Measurements from ENCODE around the gene NTRK2.
A peak's percentile ranks its signal among the peaks of the same experiment; 100 is the strongest.

NTRK2 gene

GRCh38 chr9:84953252-84953773, 283.8 kb downstream of the NTRK2 start:
- TF ChIP-seq GLIS3 (CRISPR knock-in tag; IDR thresholded peaks at IDR 0.05) (no peak), CSRNP3 (CRISPR knock-in tag; IDR thresholded peaks at IDR 0.05) (no peak), TSHZ2 (CRISPR knock-in tag; IDR thresholded peaks at IDR 0.05) (no peak), ZNF565 (CRISPR knock-in tag; conservative IDR thresholded peaks at IDR 0.05; ENCODE audit: low read depth) (no peak), TOX (CRISPR knock-in tag; IDR thresholded peaks at IDR 0.05; ENCODE audit: borderline replicate concordance) (no peak), PPARA (CRISPR knock-in tag; IDR thresholded peaks at IDR 0.05; ENCODE audit: borderline replicate concordance) (no peak), BACH2 (CRISPR knock-in tag; IDR thresholded peaks at IDR 0.05; ENCODE audit: borderline replicate concordance) (no peak), POU6F1 (CRISPR knock-in tag; IDR thresholded peaks at IDR 0.05; ENCODE audit: borderline replicate concordance, low read depth) (no peak), OSR1 (CRISPR knock-in tag; IDR thresholded peaks at IDR 0.05) (no peak), PATZ1 (CRISPR knock-in tag; IDR thresholded peaks at IDR 0.05; ENCODE audit: borderline replicate concordance) (no peak), CREB5 (CRISPR knock-in tag; IDR thresholded peaks at IDR 0.05; ENCODE audit: low read depth) (no peak), ZFP3 (CRISPR knock-in tag; IDR thresholded peaks at IDR 0.05) (no peak), ZFP30 (CRISPR knock-in tag; IDR thresholded peaks at IDR 0.05) (no peak), ISL1 (CRISPR knock-in tag; IDR thresholded peaks at IDR 0.05) (no peak), ZC3H10 (CRISPR knock-in tag; IDR thresholded peaks at IDR 0.05) (no peak), ZNF8 (CRISPR knock-in tag; IDR thresholded peaks at IDR 0.05) (no peak), RARB (CRISPR knock-in tag; IDR thresholded peaks at IDR 0.05) (no peak)
- ATAC-seq = no peak

- peak; percentile 97 for ATAC-seq
Measured at GRCh38 chr9:84953797-84954705, 284.5 kb downstream of the NTRK2 start.

More at GRCh38 chr9:84953797-84954705, 284.5 kb downstream of the NTRK2 start:
- no peak for TF ChIP-seq CSDC2 (CRISPR knock-in tag; IDR thresholded peaks at IDR 0.05)
- no peak for TF ChIP-seq PATZ1 (CRISPR knock-in tag; IDR thresholded peaks at IDR 0.05; ENCODE audit: borderline replicate concordance)
- TF ChIP-seq GLIS3 (CRISPR knock-in tag; IDR thresholded peaks at IDR 0.05) = no peak
- no peak for TF ChIP-seq ZC3H10 (CRISPR knock-in tag; IDR thresholded peaks at IDR 0.05)
- TF ChIP-seq ZFP3 (CRISPR knock-in tag; IDR thresholded peaks at IDR 0.05) = no peak
- no peak for TF ChIP-seq BACH2 (CRISPR knock-in tag; IDR thresholded peaks at IDR 0.05; ENCODE audit: borderline replicate concordance)
- TF ChIP-seq SNAI2 (CRISPR knock-in tag; IDR thresholded peaks at IDR 0.05) = no peak
